Measurements from ENCODE around the gene ATP8B3.

The ATP8B3 gene

GRCh38 chr19:1794424-1795172 lies 17.5 kb downstream of the ATP8B3 start:
- in situ Hi-C loops (cut with HindIII; ENCODE audit: low sequenced_read_pairs): no loop called here
- no peak for DNase-seq (ENCODE audit: low read depth)
- H3K4me3 ChIP-seq (ENCODE audit: low read depth, low read length): no peak overlapping the region
- no peak for TF ChIP-seq CTCF (IDR thresholded peaks at IDR 0.05; ENCODE audit: low read depth, low read length, missing control alignments)

- TF ChIP-seq CTCF (IDR thresholded peaks at IDR 0.05; ENCODE audit: low read depth, low read length, missing control alignments): no peak
- no peak overlapping the region for H3K4me3 ChIP-seq (ENCODE audit: low read depth, low read length)
- no peak for DNase-seq (ENCODE audit: low read depth)
- in situ Hi-C loops (cut with HindIII; ENCODE audit: low sequenced_read_pairs): no loop called here
Observed at GRCh38 chr19:1791879-1792278, 20.2 kb downstream of the ATP8B3 start.

GRCh38 chr19:1790054-1790792 lies 21.9 kb downstream of the ATP8B3 start:
- in situ Hi-C loops (cut with HindIII; ENCODE audit: low sequenced_read_pairs): no loop called here
- no peak for DNase-seq (ENCODE audit: low read depth)
- TF ChIP-seq CTCF (IDR thresholded peaks at IDR 0.05; ENCODE audit: low read depth, low read length, missing control alignments): no peak
- H3K4me3 ChIP-seq (ENCODE audit: low read depth, low read length): no peak overlapping the region

GRCh38 chr19:1789261-1790041 lies 22.6 kb downstream of the ATP8B3 start:
- DNase-seq (ENCODE audit: low read depth): no peak
- no peak overlapping the region for H3K4me3 ChIP-seq (ENCODE audit: low read depth, low read length)
- in situ Hi-C loops (cut with HindIII; ENCODE audit: low sequenced_read_pairs): no loop called here
- no peak for TF ChIP-seq CTCF (IDR thresholded peaks at IDR 0.05; ENCODE audit: low read depth, low read length, missing control alignments)

DNA sequence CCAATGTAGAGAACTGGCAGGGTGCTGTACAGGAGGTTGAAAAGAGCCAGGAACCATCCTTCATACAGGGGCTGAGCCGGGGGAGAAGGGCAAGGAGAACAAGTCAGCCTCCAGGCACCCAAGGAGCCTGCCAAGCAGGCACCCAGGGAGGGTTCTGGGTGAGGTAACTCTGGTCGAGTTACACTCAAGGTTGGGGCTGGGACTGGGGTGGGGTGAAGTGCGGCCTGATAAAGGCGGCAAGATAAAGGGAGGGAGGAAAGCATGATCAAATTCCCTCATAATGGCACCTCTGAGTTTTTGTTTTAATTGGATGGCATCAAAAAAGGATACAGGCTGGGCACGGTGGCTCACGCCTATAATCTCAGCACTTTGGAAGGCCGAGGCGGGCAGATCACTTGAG lies 25.0 kb downstream of the ATP8B3 start:
- no peak for DNase-seq (ENCODE audit: low read depth)
- no peak for TF ChIP-seq CTCF (IDR thresholded peaks at IDR 0.05; ENCODE audit: low read depth, low read length, missing control alignments)
- in situ Hi-C loops (cut with HindIII; ENCODE audit: low sequenced_read_pairs): no loop called here
- H3K4me3 ChIP-seq (ENCODE audit: low read depth, low read length): no peak overlapping the region

DNA sequence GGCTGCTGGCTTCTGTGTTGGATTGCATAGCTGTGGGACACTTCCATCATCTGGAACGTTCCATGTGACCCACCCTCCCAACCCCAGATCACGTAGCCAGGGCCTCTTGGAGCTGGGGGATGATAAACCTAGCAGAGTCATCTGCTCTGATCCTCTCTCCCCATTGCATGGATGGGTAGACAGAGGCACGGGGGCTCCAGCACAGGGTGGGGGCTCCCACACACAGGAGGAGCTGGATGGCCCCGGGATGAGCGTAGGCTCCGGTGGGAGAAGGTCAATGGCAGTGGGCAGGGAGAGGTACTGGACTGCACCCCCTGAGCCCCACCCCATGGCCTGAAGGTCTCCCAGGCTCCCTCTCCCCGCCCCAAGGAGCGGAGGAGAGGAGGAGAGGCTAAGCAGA lies 25.4 kb downstream of the ATP8B3 start:
- no peak for DNase-seq (ENCODE audit: low read depth)
- in situ Hi-C loops (cut with HindIII; ENCODE audit: low sequenced_read_pairs): no loop called here
- no peak for TF ChIP-seq CTCF (IDR thresholded peaks at IDR 0.05; ENCODE audit: low read depth, low read length, missing control alignments)

More for the DNA sequence above, 25.4 kb downstream of the ATP8B3 start:
- no peak overlapping the region for H3K4me3 ChIP-seq (ENCODE audit: low read depth, low read length)
